Right lobe of liver (tissue), 4 donors: ENCODE measurements around the gene ALDH3A2.

ENCODE experiments used
- POLR2A ChIP-seq: fragments of 450-650 bp; IDR thresholded peaks from one replicate; pipeline ENCODE4 v1.6.1; 2017; ENCODE audit warnings: antibody characterized with exemption, mild to moderate bottlenecking
- TF ChIP-seq, protein P1 (sequence below), 4 donors: fragments of 200-600 bp in 3 of 4; fragments of 450-650 bp in 1 of 4; IDR thresholded peaks; one replicate each; pipeline versions ENCODE4 v1.5.1 to v1.8.0; 2016 to 2022; ENCODE audit warnings: antibody characterized with exemption in 4 of 4, mild to moderate bottlenecking in 2 of 4
- donor health status: DM: no; HTN: no; CAD: no.
- donor health status: DM: no; HTN: no; CAD: no.
- donor health status: DM: no; HTN: yes; CAD: no.

DNA sequence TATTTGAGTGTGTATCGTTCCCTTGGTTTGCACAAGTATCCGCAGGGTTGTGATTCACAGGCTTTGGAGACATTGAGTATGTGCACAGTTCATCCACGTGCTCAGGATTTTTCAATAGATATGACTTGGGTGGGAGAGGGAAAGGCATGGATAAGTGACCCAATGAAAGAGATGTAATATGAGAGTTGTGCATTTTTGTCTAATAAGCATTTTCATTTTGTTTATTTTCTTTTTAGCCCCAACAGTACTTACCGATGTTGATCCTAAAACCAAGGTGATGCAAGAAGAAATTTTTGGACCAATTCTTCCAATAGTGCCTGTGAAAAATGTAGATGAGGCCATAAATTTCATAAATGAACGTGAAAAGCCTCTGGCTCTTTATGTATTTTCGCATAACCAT is 14.5 kb downstream of the ALDH3A2 start:
- no peak for TF ChIP-seq POLR2A
- TF ChIP-seq, protein P1, sequence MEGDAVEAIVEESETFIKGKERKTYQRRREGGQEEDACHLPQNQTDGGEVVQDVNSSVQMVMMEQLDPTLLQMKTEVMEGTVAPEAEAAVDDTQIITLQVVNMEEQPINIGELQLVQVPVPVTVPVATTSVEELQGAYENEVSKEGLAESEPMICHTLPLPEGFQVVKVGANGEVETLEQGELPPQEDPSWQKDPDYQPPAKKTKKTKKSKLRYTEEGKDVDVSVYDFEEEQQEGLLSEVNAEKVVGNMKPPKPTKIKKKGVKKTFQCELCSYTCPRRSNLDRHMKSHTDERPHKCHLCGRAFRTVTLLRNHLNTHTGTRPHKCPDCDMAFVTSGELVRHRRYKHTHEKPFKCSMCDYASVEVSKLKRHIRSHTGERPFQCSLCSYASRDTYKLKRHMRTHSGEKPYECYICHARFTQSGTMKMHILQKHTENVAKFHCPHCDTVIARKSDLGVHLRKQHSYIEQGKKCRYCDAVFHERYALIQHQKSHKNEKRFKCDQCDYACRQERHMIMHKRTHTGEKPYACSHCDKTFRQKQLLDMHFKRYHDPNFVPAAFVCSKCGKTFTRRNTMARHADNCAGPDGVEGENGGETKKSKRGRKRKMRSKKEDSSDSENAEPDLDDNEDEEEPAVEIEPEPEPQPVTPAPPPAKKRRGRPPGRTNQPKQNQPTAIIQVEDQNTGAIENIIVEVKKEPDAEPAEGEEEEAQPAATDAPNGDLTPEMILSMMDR (IDR thresholded peaks at IDR 0.05), result no peak
